ENCODE results near the gene TMEM221.
A peak's percentile ranks its signal among the peaks of the same experiment; 100 is the strongest.

Gene TMEM221

DNA sequence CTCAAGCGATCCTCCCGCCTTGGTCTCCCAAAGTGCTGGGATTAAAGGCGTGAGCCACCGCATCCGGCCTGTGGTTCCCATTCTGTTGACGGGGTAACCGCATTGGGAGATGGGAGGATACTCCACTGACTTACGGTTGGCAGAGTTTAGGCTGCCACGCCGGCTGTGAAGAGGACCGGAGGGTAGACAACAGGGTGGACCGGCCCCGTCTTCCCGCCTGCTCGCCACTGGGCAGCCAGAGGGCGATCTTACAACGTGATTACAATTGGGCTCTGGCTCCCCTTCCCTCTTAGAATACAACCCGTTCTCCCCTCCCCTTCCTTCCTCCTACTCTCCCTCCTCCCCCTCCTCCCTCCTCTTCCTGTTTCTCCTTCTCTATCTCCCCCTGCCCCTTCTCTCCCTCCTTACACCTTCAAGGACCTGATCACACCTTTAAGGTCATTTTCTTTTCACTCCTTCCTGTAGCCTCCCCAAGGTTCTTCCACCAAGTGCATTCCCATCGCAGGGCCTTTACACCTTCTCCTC lies 53.5 kb downstream of the TMEM221 start:
- Histone ChIP-seq H3K4me1 (ENCODE audit: control insufficient read depth in 1 of 2, insufficient read depth in 2 of 2, low read length in 2 of 2) (peaks cover 6 to 19% of the 10 kb centered on the region in 2 donors), H3K27me3 (ENCODE audit: low read depth, low read length) (no peaks in the 10 kb centered on the region), H3K4me3 (ENCODE audit: low read depth in 1 of 2, low read length in 2 of 2) (no peak overlapping the region), H3K36me3 (ENCODE audit: control insufficient read depth in 1 of 2, insufficient read depth in 2 of 2, low read length in 2 of 2) (no peaks in the 10 kb centered on the region), H3K9me3 (ENCODE audit: control insufficient read depth in 1 of 2, low read length in 2 of 2) (no peaks in the 10 kb centered on the region), H3K27ac (ENCODE audit: low read length) (no peak overlapping the region)

DNA sequence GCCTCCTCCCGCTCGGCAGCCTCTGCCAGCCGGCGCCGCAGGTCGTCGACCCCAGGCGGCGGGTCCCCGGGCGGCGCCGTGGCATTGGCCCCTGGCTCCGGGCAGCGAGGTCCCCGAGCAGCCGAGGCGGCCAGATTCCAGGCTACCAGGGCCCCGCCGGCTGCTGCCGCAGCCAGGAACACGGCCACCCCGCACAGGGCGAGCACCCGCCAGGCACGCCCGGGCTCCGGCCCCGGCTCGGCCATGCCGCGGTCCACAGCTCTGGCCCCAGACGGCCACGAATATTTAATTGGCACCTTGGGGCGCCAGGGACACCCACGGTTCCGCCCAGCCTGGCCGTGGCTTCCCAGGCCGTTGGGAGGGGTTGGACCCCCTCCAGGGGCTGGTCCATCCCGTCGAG lies 54.6 kb downstream of the TMEM221 start, which contains the start of gene CCDC194:
Gene CCDC194 (minus strand): TSS at position 283 of the 400 bp plus-strand sequence. CDS start 38 bp downstream, at position 245.
- no peak within 1 kb of the TSS for H3K4me3 ChIP-seq (ENCODE audit: low read depth in 1 of 2, low read length in 2 of 2)
- H3K27ac ChIP-seq (ENCODE audit: low read length) = no peak within 1 kb of the TSS
- no peaks in the 10 kb centered on the region for H3K9me3 ChIP-seq (ENCODE audit: control insufficient read depth in 1 of 2, low read length in 2 of 2)
- H3K4me1 ChIP-seq (ENCODE audit: control insufficient read depth in 1 of 2, insufficient read depth in 2 of 2, low read length in 2 of 2) = peaks cover 6 to 19% of the 10 kb centered on the region in 2 donors
- H3K27me3 ChIP-seq (ENCODE audit: low read depth, low read length) = no peaks in the 10 kb centered on the region
- no peaks in the 10 kb centered on the region for H3K36me3 ChIP-seq (ENCODE audit: control insufficient read depth in 1 of 2, insufficient read depth in 2 of 2, low read length in 2 of 2)

DNA sequence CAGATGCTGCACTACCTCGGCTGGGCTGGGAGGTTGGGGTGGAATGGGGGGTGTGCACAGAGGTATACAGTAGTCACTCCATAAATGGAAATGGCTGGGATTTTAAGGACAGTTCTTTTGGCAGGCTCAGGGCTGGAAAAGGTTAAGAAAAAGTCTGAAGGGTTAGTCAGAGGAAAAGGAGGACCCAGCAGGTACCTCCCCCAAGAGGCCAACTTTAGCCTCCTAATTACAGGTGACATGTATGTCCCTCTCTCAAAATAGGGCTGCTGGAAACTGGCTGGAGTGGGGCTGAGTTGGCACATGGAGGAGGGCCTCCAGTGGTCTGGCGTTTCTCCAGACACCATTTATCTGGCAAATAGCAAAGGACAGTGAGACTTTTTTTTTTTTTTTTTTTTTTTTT lies 55.5 kb downstream of the TMEM221 start:
- Histone ChIP-seq H3K4me3 (ENCODE audit: low read depth in 1 of 2, low read length in 2 of 2) (no peak overlapping the region), H3K27ac (ENCODE audit: low read length) (no peak overlapping the region), H3K27me3 (ENCODE audit: low read depth, low read length) (no peaks in the 10 kb centered on the region), H3K36me3 (ENCODE audit: control insufficient read depth in 1 of 2, insufficient read depth in 2 of 2, low read length in 2 of 2) (no peaks in the 10 kb centered on the region), H3K4me1 (ENCODE audit: control insufficient read depth in 1 of 2, insufficient read depth in 2 of 2, low read length in 2 of 2) (peaks cover 6 to 19% of the 10 kb centered on the region in 2 donors), H3K9me3 (ENCODE audit: control insufficient read depth in 1 of 2, low read length in 2 of 2) (no peaks in the 10 kb centered on the region)

DNA sequence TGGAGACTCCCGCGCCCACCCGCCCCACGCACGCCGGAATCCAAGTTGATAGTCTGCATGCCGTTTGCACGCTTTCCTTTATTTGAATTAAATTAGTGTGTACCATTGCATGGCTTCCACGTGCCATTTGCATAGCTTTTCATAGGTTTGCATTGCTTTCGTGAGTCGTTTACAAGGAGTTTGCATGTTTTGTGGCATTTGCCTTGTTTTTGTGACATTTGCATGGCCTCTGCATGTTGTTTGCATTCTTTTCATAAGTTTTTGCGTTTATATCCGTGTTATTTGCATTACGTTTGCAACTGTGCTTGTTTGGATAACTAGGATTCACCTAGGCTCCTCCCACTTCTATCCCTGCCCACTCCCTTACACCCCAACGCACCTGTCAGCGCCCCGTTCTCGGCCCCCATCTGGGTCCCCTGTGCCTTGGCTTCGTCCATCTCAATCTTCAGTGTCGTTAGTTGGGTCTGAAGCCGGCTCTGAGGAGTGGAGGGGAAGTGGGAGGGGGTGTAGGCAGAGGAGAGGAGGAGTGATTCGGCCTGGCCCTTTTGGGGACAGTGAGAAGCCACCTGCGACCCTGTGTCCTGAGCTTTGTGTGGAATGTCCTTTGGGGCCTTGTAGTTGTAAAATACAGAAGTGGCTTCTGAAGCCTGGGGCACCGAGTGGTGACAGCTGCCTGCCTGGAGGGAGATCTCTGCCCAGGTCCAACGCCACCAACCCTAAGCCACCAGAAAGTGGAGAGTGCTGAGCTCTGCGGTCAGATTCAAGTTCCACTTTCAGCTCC lies 56.9 kb downstream of the TMEM221 start:
- Histone ChIP-seq H3K27me3 (ENCODE audit: low read depth, low read length) (no peaks in the 10 kb centered on the region), H3K36me3 (ENCODE audit: control insufficient read depth in 1 of 2, insufficient read depth in 2 of 2, low read length in 2 of 2) (no peaks in the 10 kb centered on the region), H3K9me3 (ENCODE audit: control insufficient read depth in 1 of 2, low read length in 2 of 2) (no peaks in the 10 kb centered on the region), H3K4me3 (ENCODE audit: low read depth in 1 of 2, low read length in 2 of 2) (peak overlapping the region; percentile 37 to 62), H3K27ac (ENCODE audit: low read length) (no peak overlapping the region), H3K4me1 (ENCODE audit: control insufficient read depth in 1 of 2, insufficient read depth in 2 of 2, low read length in 2 of 2) (peaks cover 6 to 19% of the 10 kb centered on the region in 2 donors)

GRCh38 chr19:17390665-17391370 lies 57.6 kb downstream of the TMEM221 start:
- peak overlapping the region; percentile 37 to 62 for H3K4me3 ChIP-seq (ENCODE audit: low read depth in 1 of 2, low read length in 2 of 2)
- H3K27me3 ChIP-seq (ENCODE audit: low read depth, low read length) = no peaks in the 10 kb centered on the region
- no peaks in the 10 kb centered on the region for H3K36me3 ChIP-seq (ENCODE audit: control insufficient read depth in 1 of 2, insufficient read depth in 2 of 2, low read length in 2 of 2)
- H3K27ac ChIP-seq (ENCODE audit: low read length) = no peak overlapping the region
- no peaks in the 10 kb centered on the region for H3K9me3 ChIP-seq (ENCODE audit: control insufficient read depth in 1 of 2, low read length in 2 of 2)
- H3K4me1 ChIP-seq (ENCODE audit: control insufficient read depth in 1 of 2, insufficient read depth in 2 of 2, low read length in 2 of 2) = peaks cover 6 to 21% of the 10 kb centered on the region in 2 donors

DNA sequence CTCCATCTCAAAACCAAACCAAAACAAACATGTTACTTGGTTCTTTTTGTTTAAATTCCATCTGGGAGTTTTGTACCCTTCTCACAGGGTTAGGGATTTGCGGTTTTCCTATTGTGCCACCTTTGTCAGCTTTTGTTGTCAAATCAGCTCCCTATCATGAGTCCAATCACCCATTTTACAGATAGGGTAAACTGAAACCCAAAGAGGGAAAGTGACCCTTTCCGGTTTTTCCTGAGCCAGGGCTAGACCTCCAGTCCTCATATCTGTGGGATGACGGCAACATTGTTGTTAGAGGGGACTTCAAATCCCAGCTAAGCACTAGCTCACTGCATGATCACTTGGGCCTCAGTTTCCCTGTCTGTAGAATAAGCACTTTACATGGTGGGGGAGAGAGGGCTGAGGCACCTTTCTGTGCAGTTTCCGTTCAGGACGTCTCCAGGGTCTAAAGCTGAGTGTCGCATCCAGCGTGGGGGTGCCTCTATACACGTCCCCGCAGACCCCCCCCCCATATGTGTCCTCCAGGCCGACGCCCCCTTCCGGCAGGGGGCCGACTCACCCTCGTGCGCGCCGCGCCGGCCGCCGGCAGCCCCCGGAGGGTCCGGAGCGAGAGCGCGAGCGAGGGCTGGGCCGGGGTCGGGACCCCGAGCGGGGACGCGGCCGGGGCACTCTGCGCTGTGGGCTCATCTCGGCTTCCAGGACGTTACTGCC lies 58.4 kb downstream of the TMEM221 start:
- Histone ChIP-seq H3K9me3 (ENCODE audit: control insufficient read depth in 1 of 2, low read length in 2 of 2) (no peaks in the 10 kb centered on the region), H3K4me3 (ENCODE audit: low read depth in 1 of 2, low read length in 2 of 2) (peak overlapping the region; percentile 37 to 62), H3K27ac (ENCODE audit: low read length) (no peak overlapping the region), H3K4me1 (ENCODE audit: control insufficient read depth in 1 of 2, insufficient read depth in 2 of 2, low read length in 2 of 2) (peaks cover 6 to 23% of the 10 kb centered on the region in 2 donors), H3K27me3 (ENCODE audit: low read depth, low read length) (no peaks in the 10 kb centered on the region), H3K36me3 (ENCODE audit: control insufficient read depth in 1 of 2, insufficient read depth in 2 of 2, low read length in 2 of 2) (no peaks in the 10 kb centered on the region)

DNA sequence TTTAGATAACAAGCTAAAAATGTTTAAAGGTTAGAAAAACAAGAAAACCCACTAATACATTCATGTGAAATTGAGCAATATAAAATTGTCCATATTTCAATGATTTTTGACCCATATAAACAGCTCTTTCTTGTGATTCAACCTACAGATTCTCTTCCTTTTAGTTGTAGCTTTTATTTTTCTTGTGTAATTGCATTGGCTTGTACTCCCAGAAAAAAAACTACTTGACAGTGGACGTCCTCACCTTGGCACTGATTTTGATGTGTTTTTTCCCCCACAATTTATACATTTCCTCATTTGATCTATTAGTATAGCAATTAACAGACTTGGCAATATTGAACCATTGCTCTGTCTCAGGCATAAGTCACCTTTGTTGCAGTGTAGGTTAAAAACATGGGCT lies 59.2 kb downstream of the TMEM221 start:
- H3K36me3 ChIP-seq (ENCODE audit: control insufficient read depth in 1 of 2, insufficient read depth in 2 of 2, low read length in 2 of 2) = no peaks in the 10 kb centered on the region
- H3K4me3 ChIP-seq (ENCODE audit: low read depth in 1 of 2, low read length in 2 of 2) = no peak overlapping the region
- H3K27me3 ChIP-seq (ENCODE audit: low read depth, low read length) = no peaks in the 10 kb centered on the region
- no peak overlapping the region for H3K27ac ChIP-seq (ENCODE audit: low read length)
- H3K4me1 ChIP-seq (ENCODE audit: control insufficient read depth in 1 of 2, insufficient read depth in 2 of 2, low read length in 2 of 2) = peaks cover 6 to 23% of the 10 kb centered on the region in 2 donors
- no peaks in the 10 kb centered on the region for H3K9me3 ChIP-seq (ENCODE audit: control insufficient read depth in 1 of 2, low read length in 2 of 2)

DNA sequence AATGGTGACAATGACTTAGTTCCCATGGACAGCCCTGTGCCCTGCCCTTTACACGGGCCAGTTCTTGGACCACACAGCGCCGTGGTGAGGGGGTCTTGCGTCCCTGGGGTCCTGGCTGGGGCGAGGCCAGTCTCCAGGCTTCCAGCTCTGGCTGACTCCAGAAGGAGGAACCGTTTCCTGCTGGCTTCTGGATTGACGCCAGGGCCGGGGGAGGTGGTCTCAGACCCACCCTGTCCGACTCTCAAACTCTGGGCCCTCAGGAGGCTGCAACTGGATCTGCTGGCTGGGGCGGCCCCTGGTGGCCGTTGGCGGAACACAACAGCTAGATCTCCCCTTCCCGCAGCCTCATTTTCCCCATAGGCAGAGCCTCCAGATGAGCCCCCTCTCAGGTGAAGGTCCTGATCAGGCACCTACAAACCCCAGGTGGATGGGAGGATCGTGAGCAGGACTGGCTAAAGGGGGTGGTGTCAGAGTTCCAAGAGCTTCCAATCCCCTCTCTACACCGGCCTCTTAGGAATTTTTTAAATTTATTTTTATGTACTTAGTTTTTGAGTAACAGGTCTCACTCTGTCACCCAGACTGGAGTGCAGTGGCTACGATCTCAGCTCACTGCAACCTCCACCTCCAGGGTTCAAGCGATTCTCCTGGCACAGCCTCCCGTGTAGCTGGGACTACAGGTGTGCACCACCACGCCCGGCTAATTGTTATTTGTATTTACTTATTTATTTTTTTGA lies 62.4 kb downstream of the TMEM221 start:
- Histone ChIP-seq H3K36me3 (ENCODE audit: control insufficient read depth in 1 of 2, insufficient read depth in 2 of 2, low read length in 2 of 2) (no peaks in the 10 kb centered on the region), H3K4me3 (ENCODE audit: low read depth in 1 of 2, low read length in 2 of 2) (no peak overlapping the region), H3K9me3 (ENCODE audit: control insufficient read depth in 1 of 2, low read length in 2 of 2) (no peaks in the 10 kb centered on the region), H3K27me3 (ENCODE audit: low read depth, low read length) (no peaks in the 10 kb centered on the region), H3K27ac (ENCODE audit: low read length) (no peak overlapping the region), H3K4me1 (ENCODE audit: control insufficient read depth in 1 of 2, insufficient read depth in 2 of 2, low read length in 2 of 2) (peaks cover 0 to 10% of the 10 kb centered on the region in 2 donors)
